K562 (cell line): ENCODE measurements around the gene ALX3.

Experiments
- ESRRA ChIP-seq: fragments of 450-650 bp; IDR thresholded peaks from 2 replicates; pipeline ENCODE4 v1.6.1; 2014; ENCODE audit warnings: low read depth, mild to moderate bottlenecking, moderate library complexity, borderline replicate concordance
- FOXP1 ChIP-seq: sonication (generic); formaldehyde crosslinking; IDR thresholded peaks from 2 replicates; pipeline ENCODE4 v1.8.0; 2022; ENCODE audit warnings: mild to moderate bottlenecking, missing genetic modification reagents
- TFAP4 ChIP-seq: sonication (generic); formaldehyde crosslinking; IDR thresholded peaks from 2 replicates; pipeline ENCODE4 v1.8.0; 2022; ENCODE audit warnings: missing genetic modification reagents, mild to moderate bottlenecking, moderate library complexity, borderline replicate concordance
- ZBTB8A ChIP-seq: fragments of 450-650 bp; IDR thresholded peaks from 2 replicates; pipeline ENCODE4 v1.6.1; 2018; ENCODE audit warnings: mild to moderate bottlenecking, moderate library complexity; ENCODE audit not compliant: partially characterized antibody
- ZEB2 ChIP-seq: fragments of 450-650 bp; IDR thresholded peaks from 2 replicates; pipeline ENCODE4 v1.6.1; 2016
- ZNF354B ChIP-seq: fragments of 250-450 bp; sonication (Bioruptor Pico); IDR thresholded peaks from 2 replicates; pipeline ENCODE4 v1.4.0; 2020
- TF ChIP-seq, protein P1 (sequence below): sonication (generic); formaldehyde crosslinking; IDR thresholded peaks from 2 replicates; pipeline ENCODE4 v1.8.1; 2023; ENCODE audit warnings: mild to moderate bottlenecking, missing genetic modification reagents
- TF ChIP-seq, protein P2 (sequence below), 3 experiments: IDR thresholded peaks in 2 of 3; conservative IDR thresholded peaks in 1 of 3; 2 replicates each; pipeline ENCODE4 v1.5.1; 2011 to 2012; ENCODE audit warnings: low read length in 3 of 3, mild to moderate bottlenecking in 3 of 3, control low read depth in 2 of 3, improper control_type of control experiment in 1 of 3, inconsistent platforms in 1 of 3, low read depth in 1 of 3, mixed read lengths in 1 of 3, moderate library complexity in 1 of 3; ENCODE audit not compliant: insufficient read depth in 2 of 3
- TF ChIP-seq, protein P3 (sequence below): fragments of 250-450 bp; sonication (Bioruptor Pico); IDR thresholded peaks from 2 replicates; pipeline ENCODE4 v1.5.0; 2021; ENCODE audit warnings: mild to moderate bottlenecking, borderline replicate concordance

DNA sequence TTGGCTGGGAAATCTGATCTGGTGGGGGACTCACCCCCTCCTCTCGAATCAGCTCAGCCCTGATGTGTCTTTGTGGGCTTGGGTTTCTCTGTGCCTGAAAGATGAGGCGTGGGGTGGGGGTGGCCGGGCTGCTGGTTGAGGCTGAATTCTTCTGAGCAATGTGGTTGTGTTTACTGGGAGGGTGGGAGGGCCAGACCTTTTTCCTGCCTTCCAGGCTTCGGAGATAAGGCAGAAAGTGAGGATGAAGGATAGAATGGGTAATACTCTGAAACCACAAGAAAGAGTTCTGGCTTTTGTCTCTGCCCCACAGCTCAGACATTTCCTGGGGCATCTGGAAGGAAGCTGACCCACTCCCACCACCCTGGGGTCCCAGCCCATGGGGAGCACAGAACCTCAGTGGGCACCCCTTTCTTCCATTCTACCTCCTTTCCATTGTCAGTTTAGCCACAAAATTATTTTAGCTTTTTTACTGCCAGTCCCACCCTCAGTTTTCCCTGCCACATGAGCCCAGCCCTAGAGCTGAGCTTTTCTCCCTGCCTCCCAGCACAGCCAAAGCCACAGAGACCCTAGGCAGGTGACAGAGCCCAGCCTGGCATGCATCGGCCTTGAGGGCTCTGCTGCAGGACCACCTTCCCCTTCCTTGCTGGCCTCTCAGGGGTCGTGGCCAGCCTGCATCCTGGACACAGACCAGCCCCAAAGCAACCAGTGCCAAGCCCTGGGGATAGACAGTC lies 11.2 kb downstream of the ALX3 start:
- no peak for TF ChIP-seq ZEB2
- TF ChIP-seq, protein P1, sequence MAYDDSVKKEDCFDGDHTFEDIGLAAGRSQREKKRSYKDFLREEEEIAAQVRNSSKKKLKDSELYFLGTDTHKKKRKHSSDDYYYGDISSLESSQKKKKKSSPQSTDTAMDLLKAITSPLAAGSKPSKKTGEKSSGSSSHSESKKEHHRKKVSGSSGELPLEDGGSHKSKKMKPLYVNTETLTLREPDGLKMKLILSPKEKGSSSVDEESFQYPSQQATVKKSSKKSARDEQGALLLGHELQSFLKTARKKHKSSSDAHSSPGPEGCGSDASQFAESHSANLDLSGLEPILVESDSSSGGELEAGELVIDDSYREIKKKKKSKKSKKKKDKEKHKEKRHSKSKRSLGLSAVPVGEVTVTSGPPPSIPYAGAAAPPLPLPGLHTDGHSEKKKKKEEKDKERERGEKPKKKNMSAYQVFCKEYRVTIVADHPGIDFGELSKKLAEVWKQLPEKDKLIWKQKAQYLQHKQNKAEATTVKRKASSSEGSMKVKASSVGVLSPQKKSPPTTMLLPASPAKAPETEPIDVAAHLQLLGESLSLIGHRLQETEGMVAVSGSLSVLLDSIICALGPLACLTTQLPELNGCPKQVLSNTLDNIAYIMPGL (CRISPR knock-in tag), result no peak
- no peak for TF ChIP-seq ZBTB8A
- TF ChIP-seq FOXP1 (CRISPR knock-in tag), result no peak
- TF ChIP-seq, protein P2, sequence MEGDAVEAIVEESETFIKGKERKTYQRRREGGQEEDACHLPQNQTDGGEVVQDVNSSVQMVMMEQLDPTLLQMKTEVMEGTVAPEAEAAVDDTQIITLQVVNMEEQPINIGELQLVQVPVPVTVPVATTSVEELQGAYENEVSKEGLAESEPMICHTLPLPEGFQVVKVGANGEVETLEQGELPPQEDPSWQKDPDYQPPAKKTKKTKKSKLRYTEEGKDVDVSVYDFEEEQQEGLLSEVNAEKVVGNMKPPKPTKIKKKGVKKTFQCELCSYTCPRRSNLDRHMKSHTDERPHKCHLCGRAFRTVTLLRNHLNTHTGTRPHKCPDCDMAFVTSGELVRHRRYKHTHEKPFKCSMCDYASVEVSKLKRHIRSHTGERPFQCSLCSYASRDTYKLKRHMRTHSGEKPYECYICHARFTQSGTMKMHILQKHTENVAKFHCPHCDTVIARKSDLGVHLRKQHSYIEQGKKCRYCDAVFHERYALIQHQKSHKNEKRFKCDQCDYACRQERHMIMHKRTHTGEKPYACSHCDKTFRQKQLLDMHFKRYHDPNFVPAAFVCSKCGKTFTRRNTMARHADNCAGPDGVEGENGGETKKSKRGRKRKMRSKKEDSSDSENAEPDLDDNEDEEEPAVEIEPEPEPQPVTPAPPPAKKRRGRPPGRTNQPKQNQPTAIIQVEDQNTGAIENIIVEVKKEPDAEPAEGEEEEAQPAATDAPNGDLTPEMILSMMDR (IDR thresholded peaks at IDR 0.05 in 2 of 3, conservative IDR thresholded peaks at IDR 0.05 in 1 of 3; ENCODE audit: insufficient read depth in 2 of 3, low read depth in 1 of 3, low read length in 3 of 3), result no peak
- TF ChIP-seq, protein P3, sequence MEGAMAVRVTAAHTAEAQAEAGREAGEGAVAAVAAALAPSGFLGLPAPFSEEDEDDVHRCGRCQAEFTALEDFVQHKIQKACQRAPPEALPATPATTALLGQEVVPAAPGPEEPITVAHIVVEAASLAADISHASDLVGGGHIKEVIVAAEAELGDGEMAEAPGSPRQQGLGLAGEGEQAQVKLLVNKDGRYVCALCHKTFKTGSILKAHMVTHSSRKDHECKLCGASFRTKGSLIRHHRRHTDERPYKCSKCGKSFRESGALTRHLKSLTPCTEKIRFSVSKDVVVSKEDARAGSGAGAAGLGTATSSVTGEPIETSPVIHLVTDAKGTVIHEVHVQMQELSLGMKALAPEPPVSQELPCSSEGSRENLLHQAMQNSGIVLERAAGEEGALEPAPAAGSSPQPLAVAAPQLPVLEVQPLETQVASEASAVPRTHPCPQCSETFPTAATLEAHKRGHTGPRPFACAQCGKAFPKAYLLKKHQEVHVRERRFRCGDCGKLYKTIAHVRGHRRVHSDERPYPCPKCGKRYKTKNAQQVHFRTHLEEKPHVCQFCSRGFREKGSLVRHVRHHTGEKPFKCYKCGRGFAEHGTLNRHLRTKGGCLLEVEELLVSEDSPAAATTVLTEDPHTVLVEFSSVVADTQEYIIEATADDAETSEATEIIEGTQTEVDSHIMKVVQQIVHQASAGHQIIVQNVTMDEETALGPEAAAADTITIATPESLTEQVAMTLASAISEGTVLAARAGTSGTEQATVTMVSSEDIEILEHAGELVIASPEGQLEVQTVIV, result no peak
- no peak for TF ChIP-seq TFAP4 (CRISPR knock-in tag)
- no peak for TF ChIP-seq ESRRA
- no peak for TF ChIP-seq ZNF354B
